Activated T-cell treated with anti-CD3 and anti-CD28 coated beads, Interleukin-2, amount 50 U/mL, for 1 hour (primary cell): Measurements from ENCODE around the gene OGA.
"Not testable (repeated sequence)": the region's sequence is repeated elsewhere in the genome, so short reads cannot be mapped to it uniquely, and the experiment has no call there.

Source experiments
- DNase-seq: peaks from one replicate; pipeline ENCODE4 v3.0.0-alpha.2; 2020

OGA gene

GRCh38 chr10:101797403-101798059, 20.7 kb downstream of the OGA start:
- DNase-seq, result no peak

DNA sequence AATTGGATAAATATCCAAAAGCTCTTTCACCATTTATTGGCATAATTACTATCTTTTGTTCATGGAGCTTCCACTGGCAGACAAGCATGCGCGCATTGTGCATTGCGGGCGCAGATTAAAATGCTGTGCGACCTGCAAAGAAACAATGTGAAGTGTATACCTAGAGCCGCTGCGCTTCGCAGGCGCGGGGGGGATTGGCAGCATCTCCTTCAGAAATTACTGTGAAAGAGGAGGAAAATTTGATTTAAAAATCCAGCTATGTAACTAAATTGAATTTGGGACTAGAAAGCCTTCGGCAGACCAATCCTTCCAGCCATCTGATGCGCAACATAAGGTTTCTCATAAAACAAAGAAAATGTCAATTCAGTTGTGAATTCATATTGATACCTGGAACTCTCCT, 24.7 kb downstream of the OGA start:
- DNase-seq, result no peak

DNA sequence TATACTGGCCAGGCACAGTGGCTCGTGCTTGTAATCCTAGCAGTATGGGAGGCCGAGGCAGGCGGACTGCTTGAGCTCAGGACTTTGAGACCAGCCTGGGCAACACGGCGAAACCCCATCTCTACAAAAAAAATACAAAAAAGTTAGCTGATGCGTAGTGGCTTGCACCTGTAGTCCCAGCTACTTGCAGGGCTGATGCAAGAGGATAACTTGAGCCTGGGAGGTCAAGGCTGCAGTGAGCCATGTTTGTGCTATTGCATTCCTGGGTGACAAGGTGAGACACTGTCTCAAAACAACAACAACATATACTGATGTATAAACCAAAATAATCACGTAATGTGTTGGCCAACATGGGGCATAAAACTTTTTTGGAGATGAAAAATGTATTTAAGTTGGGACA, 28.6 kb downstream of the OGA start:
- DNase-seq, result no peak

DNA sequence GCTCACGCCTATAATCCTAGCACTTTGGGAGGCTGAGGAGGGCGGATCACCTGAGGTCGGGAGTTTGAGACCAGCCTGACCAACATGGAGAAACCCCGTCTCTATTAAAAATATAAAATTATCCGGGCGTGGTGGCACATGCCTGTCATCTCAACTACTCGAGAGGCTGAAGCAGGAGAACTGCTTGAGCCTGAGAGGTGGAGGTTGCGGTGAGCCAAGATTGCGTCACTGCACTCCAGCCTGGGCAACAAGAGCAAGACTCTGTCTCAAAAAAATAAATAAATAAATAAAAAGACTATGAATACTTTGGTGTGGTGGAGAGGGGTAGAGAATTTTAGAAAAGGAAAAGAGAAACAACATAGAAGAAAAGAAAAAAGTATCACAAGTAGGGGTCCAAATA, 29.0 kb downstream of the OGA start:
- not testable (repeated sequence) for DNase-seq

- DNase-seq, result no peak
Observed at GRCh38 chr10:101785801-101786200, 32.4 kb downstream of the OGA start.

DNA sequence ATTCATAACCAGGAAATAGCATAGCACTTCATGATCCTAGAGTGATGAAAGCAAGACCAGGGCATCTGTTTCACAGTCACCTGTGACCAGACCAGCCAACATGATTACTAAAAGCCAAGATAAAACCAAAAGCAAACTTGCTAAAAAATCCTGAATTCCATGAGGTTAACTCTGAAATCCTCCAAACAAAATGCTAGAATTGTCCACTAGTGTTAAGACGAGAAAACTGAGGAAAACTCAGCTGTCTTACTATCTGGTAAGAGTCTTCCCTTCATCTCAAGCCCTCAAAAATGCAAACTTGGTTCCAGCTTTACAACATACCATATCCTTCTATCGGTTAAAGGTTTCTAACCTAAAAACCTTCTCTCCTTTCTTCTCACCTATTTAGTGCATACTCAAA, 33.7 kb downstream of the OGA start:
- DNase-seq, result no peak

DNA sequence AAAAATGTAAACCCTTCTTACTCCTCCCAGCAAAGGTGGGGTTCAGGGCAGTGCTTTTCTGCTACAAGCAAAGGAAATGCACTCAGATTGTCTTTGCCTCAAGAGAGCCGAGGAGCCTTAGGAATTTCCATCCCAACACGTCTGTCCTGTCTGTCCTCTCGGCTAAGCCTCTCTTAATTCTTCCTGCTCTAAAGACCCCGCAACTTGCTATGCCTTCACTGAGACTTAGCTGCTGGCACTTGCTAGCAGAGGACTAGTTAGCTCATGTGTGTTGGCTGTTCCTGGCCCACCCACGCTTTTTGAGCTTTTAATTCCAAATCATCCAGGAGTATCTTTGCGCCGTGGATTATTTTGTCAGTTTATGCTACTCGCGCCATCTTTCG, 34.5 kb downstream of the OGA start:
- no peak for DNase-seq

DNA sequence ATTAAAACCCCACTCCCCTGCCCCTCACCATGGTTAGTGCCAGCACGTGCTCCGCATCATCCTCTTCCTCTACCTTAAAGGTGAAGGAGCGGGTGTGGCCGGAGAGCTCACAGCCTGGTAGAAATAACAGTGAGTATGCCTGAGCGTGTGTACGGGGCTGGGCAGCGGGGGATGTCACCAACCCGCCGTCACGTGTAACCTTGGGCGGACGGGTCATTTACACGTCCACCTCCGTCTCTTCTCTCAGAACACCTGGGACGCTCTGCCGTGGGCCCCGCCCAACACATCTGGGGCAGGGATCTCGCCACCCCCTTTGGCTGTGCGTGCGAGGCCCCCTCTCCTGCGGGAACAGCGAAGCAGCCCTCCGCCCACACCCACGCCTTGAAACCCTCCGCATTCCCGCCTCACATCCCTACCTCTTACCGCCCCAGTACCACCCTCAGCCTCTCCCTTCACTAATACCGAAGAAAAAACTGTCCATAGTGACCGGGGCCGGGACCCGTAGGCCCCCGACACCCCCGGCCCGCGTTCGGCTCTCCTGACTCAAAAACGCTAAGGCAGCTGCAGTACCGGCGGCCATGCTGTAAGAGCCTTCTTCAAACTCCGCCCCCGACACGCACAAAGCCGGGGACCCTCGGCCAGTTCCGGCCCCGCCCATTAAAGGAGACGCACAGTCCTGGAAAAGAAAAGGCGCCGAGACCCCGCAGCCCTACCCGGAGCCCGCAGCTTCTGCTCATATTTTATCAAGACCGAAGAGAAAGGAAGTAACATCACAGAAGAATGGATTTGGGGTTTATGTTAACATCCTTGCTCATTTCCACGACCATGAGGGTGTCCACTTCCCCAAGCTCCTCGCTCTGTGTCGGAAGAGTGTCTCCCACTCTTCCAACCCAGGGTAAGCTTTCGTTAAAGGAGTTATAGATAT, 35.2 kb downstream of the OGA start, which contains the start of gene NPM3:
Gene NPM3 (minus strand): TSS at position 636 of the 925 bp plus-strand sequence. CDS start 56 bp downstream, at position 580.
- DNase-seq, result peak; percentile 79

GRCh38 chr10:101781984-101782810, 36.0 kb downstream of the OGA start:
- no peak for DNase-seq

DNA sequence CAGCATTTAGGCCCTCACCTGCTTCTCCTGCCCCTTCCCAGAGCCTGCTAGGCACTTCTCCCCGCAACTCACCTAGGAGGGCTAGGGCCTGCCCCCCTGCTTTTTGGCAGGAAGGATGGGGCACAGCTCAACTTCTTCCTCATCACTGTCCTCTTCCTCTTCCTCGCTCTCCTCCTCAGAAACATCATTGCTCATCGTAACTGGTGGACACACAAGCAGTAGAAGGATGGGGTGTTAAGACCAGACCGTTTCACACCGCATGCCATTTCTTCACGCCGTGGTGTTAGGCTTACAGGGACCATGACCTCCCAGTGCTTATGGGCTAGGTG, 36.6 kb downstream of the OGA start:
- no peak for DNase-seq

DNA sequence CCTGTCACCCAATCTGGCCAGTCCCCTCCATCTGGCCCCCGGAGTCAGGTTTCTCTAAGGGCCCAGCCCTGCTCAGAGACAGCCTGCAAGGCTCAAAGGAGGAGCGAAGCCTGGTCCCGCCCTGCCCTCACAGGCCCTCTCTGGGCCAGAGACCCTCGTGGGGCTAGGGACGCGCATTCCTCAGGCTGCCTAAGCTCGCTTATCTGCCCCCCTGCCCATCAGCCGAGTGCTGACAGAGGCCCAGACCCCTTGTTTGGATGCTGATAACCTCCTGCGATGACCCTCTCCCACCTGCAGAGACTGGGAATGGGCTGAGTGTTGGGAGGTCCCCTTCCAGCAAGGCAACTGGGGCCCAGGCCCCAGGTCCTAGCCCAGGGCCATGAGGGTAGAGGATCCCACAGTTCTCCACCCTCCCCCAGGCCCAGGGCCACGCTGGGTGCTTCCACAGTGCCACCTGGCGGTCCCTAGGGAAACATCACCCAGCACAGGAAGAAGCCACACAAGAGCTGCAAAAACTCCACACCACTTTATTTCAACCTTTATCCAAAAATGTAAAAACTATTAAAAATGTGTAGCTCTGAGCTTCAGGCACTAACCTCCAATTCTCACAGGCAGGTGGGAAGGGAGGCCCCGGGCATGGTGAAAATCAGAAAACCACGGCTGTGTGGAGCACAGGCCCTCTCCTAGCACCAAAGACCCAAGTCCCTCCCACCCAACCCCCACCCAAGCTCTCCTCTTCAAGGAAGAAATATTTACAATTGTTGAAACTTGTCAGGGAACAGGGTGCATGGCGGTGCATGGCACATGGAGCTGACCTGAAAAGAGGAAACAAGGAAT, 37.2 kb downstream of the OGA start:
- DNase-seq, result peak; percentile 80

GRCh38 chr10:101780187-101780817, 37.9 kb downstream of the OGA start:
- DNase-seq, result no peak

GRCh38 chr10:101779544-101780186, 38.6 kb downstream of the OGA start:
- peak; percentile 88 for DNase-seq

DNA sequence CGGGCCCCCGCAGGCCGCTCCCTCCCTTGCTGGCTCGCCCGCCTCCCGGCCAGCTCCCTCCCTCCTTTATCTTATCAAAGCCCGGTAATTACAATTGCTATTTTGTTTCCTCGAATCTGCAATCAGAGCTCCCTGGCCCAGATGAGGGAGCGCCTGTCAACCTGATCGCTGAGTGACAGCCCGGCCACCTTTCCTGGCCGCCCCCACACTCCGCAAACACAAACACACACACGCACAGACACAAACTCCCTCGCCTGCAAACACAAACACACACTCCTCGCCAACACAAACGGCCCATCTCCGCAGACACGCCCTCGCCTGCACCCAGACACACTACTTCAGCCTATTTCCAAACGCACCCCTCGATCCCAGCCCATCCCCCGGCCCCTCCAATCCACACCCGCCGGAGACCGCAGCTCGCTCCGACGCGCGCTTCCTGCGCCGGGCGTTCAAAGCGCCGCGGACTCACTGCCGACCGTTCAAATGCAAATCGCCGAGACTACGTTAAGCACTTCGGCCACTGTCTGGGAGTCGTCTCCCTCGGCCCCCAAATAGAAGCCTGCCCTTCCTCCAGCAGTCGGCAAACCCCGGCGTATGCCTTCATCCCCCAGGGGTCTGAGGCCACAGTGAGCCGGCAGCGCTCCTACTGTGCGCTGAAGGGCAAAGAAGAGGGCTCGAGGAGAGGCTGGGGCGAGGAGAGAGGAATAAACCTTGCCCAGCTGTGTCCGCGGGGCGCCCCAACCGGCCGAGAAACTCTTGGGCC, 39.3 kb downstream of the OGA start:
- peak; percentile 34 for DNase-seq

- no peak for DNase-seq
Observed at GRCh38 chr10:101778151-101778780, 40.0 kb downstream of the OGA start.

- no peak for DNase-seq
Observed at GRCh38 chr10:101777619-101778145, 40.6 kb downstream of the OGA start.

- DNase-seq, result peak; percentile 22
Observed at GRCh38 chr10:101776161-101776817, 42.0 kb downstream of the OGA start.

- peak; percentile 28 for DNase-seq
Observed at GRCh38 chr10:101775273-101776160, 42.7 kb downstream of the OGA start, which contains the start of gene FGF8. Gene FGF8 (minus strand): TSS chr10:101776114. CDS start chr10:101775900, 214 bp downstream.
